ENCODE measurements around the gene PDCD6IP.
A peak's percentile ranks its signal among the peaks of the same experiment; 100 is the strongest.
"Not testable (repeated sequence)": the region's sequence is repeated elsewhere in the genome, so short reads cannot be mapped to it uniquely, and the experiment has no call there.

PDCD6IP gene

DNA sequence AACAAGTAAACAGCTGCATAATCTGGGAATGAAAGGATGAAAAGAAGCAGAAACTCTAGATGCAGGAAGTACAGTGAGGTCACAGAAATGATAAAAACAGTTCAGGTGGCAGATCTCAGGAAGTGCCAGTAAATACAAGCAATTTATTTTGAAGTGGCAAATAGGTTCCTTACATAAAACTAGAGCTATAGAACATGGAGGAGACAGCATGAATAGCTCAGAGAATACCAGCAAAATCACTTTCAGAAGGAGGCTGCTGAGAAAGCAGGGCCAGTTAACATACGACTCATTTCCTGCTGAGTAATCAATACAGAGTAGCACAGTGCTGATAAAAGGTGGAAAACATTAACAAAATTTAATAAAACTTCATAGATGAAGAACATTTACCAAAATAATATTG is 57.0 kb downstream of the PDCD6IP start:
- not testable (repeated sequence) for DNase-seq (ENCODE audit: low spot score)

DNA sequence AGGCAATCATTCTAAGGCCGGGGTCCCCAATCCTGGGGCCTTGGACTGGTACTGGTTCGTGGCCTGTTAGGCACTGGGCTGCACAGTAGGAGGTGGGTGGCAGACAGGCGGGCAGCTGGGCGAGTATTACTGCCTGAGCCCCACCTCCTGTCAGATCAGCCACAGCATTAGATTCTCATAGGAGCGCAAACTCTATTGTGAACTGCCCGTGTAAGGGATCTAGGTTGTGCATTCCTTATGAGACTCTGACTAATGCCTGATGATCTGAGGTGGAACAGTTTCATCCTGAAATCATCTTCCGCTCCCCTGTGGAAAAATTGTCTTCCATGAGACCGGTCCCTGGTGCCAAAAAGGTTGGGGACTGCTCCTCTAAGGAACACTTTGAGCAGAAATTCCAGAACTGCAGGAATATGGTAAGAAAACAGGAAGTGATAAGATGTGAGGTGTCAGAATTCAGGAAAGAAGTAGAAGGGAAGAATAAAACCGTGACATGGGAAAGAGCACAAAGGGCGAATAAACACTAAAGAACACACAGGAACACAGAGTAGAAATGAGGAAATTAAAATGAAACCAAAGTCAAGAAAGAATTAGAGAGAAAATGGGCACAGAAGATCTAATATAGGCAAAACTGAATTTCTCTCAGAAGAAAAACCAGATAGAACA is 57.6 kb downstream of the PDCD6IP start:
- no peak for DNase-seq (ENCODE audit: low spot score)

DNA sequence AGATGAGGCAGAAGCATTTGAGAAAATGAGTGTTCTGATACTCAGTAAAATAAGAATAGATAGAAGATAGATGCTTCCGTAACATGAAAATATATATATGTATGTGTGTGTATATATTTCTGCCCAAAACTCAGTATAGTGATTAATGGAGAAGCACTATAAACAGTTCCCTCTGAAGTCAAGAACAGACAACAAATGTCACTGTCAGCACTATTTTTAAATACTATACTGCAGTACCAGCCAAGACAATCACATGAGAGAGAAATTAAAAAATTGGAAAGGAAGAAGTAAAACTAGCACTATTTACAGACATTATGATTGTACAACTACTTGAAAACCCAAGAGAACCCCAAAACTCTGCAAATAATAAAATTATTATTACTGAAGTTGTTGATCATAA is 59.3 kb downstream of the PDCD6IP start:
- DNase-seq (ENCODE audit: low spot score) = not testable (repeated sequence)

GRCh38 chr3:33858131-33858530 is 59.7 kb downstream of the PDCD6IP start:
- no peak for DNase-seq (ENCODE audit: low spot score)

DNA sequence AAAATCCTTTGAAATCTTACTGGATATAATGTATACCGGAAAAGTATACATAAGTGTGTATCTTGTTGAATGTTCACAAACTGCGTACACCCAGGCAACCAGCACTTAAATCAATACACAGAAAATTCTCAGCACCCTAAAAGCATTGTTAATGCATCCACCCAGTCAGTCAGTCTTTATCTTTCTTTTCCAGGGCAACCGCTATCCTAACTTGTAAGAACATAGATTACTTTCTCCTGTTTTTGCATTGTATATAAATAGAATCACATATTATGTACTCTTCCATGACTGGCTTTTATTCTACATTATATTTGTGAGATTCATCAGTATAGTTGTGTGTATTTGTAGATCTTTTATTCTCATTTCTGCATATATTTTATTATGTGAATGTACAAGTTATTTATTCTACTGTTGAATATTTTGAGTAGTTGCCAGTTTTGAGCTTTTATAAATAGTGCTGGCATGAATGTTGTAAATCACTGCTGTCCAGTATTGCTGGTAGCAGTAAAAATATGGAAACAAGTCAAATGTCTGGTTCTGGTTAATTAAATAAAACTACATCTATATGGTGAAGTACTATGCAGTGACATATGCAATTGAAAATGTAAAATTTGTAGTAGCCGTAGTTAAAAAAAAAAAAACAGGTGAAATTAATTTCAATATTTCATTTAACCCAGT is 62.1 kb downstream of the PDCD6IP start:
- DNase-seq (ENCODE audit: low spot score) = no peak

- no peak for DNase-seq (ENCODE audit: low spot score)
These were observed 66.7 kb downstream of the PDCD6IP start for GRCh38 chr3:33865133-33865532.

DNA sequence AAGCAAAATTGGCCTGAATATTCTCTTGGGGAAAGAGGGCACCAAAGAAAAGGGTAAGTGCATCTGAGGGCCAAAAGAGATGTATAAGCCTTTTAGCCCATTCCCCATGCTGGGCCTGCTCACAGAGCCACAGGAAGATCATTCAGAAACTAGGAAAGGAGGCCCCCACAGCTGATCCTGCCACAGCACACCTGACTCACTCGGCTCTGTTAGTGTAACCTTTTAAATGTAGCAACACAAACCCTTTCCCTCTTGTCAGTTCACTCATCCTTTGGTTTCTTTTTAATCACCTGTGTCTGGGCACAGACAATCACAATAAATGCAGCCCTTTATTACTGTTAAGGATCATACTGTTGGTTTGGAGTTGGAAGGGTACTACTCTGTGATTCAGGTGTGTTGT is 69.9 kb downstream of the PDCD6IP start:
- no peak for DNase-seq (ENCODE audit: low spot score)

- no peak for DNase-seq (ENCODE audit: low spot score)
These were observed 71.5 kb downstream of the PDCD6IP start for GRCh38 chr3:33869977-33870376.

DNA sequence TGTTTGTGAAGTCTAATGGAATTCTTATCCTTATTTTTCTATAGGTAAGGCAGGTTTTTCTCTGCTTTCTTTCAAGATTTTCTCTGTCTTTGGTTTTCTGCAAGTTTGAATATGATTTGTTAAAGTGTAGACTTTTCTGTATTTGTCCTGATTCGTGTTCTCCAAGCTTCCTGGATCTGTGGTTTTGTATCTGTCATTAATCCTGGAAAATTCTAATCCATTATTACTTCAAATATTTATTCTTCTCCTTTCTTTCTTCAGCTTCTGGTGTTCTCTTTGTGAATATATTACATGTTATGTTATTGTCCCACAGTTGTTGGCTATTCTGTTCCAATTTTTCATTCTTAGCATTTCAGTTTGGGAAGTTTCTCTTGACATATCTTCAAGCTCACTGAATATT is 76.4 kb downstream of the PDCD6IP start:
- no peak for DNase-seq (ENCODE audit: low spot score)

DNA sequence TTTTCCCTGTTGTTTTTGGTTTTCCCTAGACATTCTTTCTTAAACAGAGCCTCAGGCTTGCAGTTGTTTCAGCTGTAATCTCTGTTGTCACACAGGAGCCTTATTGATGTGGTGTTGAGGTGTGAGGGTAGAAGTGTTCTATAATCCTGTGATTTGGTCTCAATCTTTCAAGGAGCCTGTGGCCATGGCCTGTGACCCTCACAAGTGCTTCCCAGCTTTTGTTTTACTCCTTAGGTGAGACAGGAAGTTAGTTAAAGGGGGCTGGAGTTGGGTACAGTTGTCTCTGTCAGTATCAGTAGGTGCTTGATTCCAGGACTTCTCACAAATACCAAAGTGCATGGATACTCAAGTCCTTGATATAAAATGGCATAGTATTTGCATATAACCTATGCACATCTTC is 77.2 kb downstream of the PDCD6IP start:
- DNase-seq (ENCODE audit: low spot score) = no peak

GRCh38 chr3:33877187-33877586 is 78.8 kb downstream of the PDCD6IP start:
- no peak for DNase-seq (ENCODE audit: low spot score)

DNA sequence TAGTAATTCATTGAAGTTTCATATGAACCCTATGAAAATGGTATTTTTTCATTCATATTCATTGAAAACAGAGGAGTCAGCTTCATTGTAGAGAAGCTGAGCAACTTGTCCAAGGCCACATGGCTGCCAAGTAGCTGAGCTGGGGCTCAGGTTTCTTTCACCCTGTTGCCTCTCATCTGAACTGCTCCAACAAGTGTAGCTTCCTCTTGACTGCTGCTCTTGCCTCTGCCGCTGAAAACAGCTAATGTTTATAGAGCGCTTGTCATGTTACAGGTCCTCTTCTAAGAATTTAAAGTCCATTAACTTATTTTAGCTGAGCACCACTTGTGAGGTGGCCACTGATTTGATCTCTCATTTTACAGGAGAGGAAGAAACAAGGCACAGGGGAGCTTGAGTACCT is 81.1 kb downstream of the PDCD6IP start:
- DNase-seq (ENCODE audit: low spot score) = no peak

DNA sequence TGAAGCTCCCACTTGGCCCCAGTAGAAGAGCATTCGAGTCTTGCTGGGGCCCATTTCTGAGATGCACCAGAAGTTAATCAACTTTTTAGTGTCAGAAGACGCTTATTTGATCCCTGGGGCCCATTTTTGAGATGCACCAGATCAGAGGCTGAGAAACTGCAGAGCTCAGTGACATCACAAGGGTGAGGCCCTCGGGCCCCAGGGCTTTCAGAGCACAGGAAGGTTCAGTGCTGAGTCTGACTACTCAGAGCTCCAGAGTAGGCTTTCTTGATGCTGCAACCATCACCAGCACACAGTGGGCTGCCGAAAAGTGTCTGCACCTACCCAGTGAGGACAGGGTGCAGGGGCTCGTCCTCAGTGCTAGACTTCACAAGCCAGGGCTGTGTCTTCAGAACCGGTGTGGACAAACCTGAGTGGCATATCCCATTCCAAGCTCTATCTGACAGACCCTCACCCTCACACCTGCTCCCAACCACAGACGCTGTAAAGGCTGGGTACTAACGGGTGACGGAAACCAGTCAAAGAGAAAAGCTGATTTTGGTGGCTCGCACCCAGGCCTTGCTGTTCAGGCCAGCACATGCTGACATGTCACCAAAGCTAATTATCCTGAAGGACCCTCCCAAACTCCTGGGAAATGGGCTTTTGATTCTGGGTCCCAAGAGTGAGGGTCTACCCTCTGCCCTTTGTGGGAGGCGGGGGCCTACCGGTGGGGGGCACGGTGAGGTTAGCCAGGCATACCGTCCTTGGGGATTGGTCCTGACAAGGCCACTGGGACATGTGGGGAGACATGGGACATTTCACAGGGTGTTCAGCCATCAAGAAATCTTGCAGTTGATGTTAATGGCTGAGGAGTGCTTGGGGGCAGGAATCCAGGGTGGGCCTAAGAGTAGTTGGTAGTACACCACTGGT is 83.0 kb downstream of the PDCD6IP start:
- no peak for DNase-seq (ENCODE audit: low spot score)

DNA sequence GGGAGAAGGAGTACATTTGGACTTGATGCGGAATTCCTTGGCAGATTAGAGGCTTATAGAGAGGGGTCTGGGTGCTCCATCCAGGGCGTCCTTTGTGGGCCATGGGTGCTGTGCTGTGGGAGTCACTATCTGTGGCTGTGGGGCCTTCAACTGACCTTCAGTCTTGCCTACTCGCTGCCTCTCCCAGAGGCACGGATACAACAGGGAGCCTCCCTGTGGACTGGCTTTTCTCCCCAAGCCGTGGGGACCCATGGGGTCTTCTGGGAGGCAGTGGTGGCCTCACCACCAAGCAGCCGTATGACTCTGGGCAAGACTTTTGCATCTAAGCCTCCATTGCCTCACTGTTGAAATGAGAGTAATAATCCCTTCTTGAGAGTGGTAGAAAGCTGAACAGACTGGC is 83.9 kb downstream of the PDCD6IP start:
- no peak for DNase-seq (ENCODE audit: low spot score)

- peak; percentile 26 for DNase-seq (ENCODE audit: low spot score)
These were observed 85.1 kb downstream of the PDCD6IP start for GRCh38 chr3:33883538-33883950.

- DNase-seq (ENCODE audit: low spot score) = no peak
These were observed 85.6 kb downstream of the PDCD6IP start for GRCh38 chr3:33883951-33884561.

- no peak for DNase-seq (ENCODE audit: low spot score)
These were observed 86.3 kb downstream of the PDCD6IP start for GRCh38 chr3:33884701-33885100.

GRCh38 chr3:33885496-33885895 is 87.1 kb downstream of the PDCD6IP start:
- no peak for DNase-seq (ENCODE audit: low spot score)

- no peak for DNase-seq (ENCODE audit: low spot score)
These were observed 87.6 kb downstream of the PDCD6IP start for GRCh38 chr3:33886015-33886414.

DNA sequence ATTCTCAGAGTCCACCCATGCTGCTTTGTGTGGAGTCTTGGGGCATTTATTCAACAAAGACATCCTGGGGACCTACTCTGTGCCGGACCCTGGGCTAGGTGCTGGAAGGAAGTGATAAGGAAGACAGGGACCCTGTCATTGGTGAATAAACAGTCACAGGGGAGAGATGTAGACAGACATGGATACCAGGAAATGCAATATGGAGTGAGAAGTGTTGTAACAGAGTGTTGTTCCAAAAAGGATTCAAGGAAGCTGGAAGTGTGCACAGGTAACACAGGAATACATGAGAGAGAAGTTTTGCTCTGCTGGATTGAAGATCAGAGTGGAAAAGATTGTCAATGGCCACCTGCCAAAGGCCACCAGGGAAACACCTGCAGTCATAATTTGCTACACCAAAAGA is 89.0 kb downstream of the PDCD6IP start:
- DNase-seq (ENCODE audit: low spot score) = no peak

DNA sequence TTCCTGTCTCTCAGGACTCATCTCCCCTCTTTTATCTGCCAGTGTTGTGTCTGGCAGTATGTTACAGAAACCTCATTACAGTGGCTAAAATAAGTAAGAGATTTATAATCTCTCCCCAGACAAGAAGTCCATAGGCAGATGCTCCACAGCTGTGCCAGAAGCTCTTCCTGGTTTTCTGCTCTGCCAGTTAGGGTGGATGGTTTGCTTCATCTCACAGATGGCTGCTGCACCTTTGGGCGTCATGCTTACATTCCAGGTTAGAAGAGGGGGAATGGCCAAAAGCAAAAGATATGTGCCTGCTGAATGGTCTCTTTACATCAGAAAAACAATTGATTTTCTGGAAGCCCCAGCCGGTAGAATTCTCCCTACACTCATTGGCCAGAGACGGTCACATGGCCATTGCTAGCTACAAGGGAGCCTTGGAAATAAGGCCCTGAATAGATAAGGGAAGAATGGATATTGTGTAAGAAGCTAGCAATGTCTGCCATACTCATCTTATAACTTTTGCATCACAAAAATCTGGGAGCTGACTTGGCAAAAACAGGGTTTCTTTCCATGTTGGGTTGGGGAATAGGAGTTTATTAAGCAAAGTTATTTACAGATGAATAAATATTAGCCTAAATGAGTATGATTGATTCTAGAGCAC is 91.1 kb downstream of the PDCD6IP start:
- no peak for DNase-seq (ENCODE audit: low spot score)

GRCh38 chr3:33892655-33893054 is 94.2 kb downstream of the PDCD6IP start:
- DNase-seq (ENCODE audit: low spot score) = no peak

All from globus pallidus (tissue), 1 donor.